HG03175 (cell line): ENCODE results near the gene EXD3.

Source experiments
- ATAC-seq: cut with Tn5 transposase; IDR thresholded peaks from one replicate; pipeline ENCODE4 v1.9.1; 2021; ENCODE audit warnings: mild to moderate bottlenecking, moderate library complexity; ENCODE audit not compliant: unreplicated experiment

EXD3 gene

DNA sequence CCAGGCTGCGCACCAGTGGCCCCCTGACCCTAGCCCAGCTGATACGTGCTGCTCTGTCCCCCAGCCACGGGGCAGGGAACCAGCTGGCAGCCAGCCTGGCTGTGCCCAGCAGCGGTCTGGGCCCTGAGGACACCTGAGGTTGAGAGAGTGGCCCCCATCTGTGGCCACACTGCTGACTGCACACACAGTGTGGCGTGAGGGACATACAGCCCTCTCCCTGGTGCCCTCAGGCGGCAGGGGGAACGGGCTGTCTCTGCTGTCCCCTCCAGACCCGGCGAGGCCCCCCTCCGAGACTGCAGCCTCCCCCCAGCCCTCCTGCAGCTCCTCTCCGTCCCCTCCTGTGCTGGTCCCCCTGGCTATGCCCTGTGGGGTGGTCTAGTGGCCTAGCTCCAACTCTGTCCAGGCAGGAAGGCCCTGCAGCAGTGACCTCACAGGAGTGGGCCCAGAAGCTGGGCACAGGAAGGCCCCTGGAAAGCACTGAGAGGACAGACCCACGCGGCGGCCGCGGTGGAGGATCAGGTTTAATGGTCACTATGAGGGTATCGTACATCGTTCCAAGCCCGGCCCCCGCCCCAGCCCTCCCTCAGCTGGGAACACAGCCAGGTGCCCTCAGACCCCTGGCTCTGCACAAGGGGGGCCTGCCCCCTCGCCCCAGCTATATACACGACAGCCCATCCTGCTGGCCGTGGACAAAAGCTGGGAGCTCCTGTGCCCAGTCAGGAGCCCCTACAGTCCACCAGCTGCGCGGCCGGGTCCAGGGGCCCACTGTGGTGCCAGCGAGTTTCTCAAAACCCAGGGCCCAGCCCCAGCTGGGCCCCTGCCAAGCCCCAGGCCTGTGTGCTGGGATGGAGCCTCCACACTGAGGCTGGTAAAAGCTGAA lies 25.0 kb upstream of the EXD3 start:
- ATAC-seq = no peak

DNA sequence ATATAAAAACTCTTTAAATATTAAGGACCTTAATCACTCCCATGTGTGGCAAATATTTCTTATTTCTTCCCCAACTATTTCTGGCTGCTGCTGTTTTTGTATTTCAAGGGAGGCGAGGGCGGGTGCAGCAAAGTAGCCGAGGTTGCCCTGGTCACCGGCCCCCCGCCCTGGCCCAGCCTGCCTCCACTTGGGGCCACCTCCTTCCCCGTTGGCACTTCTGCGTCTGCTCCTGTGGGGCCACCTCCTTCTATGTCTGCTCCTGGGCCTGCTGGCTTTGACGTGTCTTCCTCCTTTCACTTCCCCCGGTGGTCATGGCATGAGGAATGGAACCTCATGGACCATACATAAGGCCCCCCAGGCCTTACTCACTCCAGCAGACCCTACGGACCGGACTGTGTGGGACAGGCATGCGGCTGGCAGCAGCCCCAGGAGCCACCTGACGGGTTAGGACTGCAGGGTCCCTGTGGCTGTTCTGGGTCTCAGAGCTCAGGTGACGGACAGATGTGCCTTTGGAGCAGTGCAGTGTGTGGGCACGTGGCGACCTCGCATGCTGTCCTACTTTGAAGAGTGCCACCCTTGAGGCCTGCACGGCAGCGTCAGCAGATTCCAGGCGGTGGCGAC lies 24.0 kb upstream of the EXD3 start:
- ATAC-seq = no peak

DNA sequence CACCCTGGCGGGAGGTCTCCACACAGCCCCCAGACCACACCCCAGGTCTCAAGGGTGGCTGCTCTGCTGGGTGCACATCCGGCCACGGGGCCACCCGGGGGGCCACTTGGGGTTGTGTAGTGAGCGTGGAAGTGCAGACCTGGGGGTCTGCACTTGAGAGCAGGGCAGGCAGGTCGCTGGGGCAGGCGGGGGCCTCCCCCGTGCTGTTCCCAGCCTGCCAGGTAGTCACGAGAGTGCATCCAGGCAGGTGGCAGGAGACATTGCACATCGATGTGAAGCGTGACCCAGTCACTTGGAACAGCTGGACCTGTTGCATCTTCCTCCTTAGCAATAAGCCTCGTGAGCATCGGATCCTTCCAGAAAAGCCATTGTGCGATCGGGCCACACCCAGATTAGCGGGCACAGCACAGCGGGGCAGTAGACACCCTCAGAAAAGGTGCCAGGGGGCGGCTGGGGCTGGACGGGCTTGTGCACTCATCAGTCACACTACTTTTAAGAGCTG lies 23.0 kb upstream of the EXD3 start:
- no peak for ATAC-seq

DNA sequence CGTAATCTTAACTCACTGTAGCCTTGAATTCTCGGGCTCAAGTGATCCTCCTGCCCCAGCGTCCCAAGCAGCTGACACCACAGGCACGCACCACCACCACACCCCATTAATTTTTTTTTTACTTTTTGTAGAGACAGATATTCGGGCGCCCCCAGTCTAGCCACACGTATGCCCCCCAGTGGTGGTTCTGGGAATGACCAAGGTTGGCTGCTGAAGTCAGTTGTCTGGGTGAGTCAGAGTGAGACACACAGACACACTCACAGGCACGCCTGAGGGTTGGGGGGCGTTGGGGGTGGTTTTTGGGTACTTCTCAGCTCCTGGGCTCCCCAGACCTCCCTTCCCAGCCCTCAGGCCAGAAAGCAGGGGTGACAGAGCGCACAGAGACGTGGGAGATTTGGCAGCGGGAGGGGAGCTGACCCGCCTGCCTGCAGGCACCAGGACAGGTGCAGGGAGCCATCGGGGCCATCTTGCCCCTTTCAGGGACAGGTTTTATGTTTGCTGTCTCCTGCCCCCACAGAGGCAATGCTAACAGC lies 22.4 kb upstream of the EXD3 start:
- ATAC-seq = no peak

DNA sequence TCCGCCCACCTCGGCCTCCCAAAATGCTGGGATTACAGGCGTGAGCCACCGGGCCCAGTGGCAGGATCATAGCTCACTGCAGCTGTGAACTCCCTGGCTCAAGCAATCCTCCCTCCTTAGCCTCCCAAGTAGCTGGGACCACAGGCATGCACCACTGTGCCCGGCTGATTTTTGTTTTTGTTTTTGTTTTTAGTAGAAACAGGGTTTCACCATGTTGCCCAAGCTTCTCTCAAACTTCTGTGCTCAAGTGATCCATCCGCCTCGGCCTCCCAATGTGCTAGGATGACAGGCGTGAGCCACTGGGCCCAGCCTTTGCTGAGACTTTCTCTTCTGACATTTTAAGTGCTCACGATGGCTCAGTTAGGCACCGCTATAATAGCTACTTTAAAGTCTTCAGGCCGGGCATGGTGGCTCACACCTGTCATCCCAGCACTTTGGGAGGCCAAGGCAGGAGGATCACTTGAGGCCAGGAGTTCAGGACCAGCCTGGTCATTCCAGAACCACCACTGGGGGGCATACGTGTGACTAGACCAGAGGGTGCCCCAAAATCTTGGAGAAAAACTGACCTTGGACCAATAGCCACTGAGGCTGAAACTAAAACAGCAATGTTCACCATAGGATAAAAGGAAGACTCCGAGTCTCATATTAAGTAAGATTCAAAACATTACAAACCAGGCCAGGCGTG lies 21.3 kb upstream of the EXD3 start:
- no peak for ATAC-seq

DNA sequence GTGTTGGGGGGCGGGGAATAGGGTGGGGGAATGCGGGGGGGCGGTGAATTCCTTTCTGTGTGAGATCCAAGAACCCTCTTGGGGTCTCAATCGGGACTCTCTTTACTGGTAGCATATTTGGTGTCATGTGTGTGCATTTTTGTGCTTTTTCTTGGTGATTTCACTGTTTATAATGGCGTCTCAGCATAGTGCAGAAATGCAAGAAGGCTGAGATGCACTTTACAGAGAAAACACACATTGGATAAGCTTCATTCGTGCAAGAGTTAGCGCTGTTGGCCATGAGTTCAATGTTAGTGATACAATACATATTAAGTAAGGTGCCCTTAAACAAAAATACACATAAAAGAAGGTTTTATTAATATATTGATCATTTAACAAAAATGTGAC lies 19.0 kb upstream of the EXD3 start:
- ATAC-seq = no peak

DNA sequence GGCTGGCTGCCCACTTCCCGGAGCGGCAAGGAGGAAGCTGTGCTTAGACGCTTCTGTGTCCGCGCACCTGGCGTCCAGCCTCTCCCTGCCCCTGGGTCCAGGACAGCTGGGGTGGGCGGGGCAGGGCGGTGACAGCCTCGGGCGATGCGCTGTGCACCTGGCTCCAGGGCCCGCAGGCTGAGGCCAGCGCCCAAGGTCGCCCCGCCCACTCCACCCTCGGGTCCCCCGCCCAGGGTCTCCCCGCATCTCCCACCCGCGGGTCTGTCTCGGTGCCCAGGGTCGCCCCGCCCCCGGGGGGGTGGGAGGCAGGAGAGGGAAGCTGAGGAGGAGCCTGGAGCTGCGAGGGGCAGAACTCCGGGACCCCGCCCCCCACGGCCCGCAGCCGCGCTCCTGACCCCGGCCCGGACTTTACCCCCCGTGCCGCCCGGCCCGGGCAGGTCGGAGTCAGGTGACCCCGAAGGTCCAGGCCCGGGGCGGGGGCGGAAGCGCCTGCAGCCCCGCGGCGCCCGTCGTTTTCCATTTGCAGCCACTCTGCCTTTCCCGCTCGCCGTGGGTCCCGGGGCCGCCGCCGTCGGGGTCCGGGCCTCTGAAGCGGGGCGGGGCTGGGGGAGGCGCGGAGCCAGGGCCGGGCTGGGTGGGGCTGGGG lies 18.4 kb upstream of the EXD3 start, which contains the start of gene ENTPD8:
TSS of gene ENTPD8 (minus strand) at position 69 of the 646 bp plus-strand sequence. CDS start 3,072 bp downstream, outside the sequence.
- no peak for ATAC-seq

DNA sequence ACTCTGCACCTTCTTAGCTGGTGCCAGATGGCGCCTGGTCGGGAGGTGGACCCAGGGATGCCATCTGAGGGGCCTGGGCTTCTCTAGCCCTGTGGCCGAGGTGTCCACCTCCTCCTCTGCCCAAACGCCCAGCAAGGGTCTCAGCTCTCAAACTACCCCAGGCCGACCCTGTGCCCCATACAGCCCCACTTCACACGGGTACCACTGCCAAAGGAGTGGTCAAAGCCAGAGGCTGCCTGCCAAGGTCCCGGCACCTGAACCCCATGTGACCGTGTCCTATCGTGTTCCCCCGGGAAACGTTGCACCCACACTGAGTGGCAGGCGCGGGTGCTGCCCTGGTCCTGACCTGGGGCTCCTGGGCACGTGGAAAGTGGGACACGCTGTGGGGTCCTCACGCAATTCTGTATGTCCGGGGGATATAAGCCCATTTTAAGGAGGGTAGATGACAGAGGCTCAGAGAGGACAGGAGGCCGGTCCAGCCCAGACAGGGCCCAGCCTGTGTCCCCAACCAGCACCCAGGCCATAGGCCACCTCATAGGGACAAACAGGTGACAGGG lies 16.3 kb upstream of the EXD3 start:
- ATAC-seq = no peak

DNA sequence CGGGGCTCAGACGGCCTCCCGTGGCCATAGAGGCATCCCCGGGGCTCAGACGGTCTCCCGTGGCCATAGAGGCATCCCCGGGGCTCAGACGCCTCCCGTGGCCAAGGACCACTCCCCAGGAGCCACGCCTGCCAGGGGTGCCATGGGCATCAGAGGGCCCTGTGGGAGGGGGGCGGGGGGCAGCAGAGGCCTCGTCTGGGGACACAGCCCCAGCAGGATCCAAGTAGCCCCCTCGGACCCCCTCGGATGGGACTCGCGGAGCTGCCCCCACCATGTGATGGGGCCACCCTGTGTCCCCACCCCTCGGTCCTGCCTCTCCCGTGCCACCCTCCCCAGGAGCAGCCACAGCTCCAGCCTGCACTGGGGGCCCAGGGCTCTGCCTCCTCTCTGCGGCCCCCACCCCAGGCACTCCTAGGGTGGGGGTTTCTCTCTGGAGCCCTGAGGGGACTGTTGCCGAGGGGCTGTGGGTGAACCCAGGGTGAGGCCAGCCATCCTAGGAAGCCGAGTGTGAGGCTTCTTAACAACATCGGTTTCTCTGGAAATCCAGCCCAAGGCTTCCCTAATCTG lies 15.7 kb upstream of the EXD3 start:
- ATAC-seq = no peak

DNA sequence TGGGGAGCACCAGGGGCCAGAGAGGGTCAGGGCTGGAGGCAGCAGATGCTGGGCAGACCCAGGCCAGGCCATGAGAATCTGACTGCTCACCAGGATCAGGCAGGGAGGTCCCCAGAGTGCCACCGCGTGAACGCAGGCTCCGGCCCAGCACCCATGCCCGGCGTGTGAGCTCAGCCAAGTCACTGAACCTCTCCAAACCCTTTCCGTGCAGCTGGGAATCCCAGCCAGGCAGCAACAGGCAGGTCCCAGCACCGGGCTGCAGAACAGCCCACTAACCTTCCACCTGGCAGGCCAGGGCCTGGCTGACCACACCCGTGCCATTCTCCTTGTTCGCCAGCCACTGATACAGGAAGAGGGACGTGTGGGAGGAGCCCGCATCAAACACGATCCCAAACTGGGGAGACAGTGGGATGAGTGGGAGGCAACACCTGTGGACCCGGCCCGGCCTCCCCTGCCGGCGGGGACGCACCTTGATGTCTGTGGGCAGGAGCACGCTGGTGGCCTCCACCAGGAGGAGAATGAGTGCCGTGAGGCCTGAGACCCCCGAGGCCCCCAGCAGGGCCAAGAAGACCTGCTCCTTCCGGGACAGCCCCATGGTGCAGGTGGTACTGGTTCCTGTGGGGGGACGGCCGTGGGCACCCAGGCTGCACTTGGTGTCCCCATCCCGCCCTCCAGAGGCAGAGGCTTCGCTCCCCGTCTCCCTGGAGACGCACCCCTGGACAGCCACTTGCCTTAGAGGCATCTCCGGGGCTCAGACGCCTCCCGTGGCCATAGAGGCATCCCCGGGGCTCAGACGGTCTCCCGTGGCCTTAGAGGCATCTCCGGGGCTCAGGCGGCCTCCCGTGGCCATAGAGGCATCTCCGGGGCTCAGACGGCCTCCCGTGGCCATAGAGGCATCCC lies 15.0 kb upstream of the EXD3 start:
- ATAC-seq = no peak

DNA sequence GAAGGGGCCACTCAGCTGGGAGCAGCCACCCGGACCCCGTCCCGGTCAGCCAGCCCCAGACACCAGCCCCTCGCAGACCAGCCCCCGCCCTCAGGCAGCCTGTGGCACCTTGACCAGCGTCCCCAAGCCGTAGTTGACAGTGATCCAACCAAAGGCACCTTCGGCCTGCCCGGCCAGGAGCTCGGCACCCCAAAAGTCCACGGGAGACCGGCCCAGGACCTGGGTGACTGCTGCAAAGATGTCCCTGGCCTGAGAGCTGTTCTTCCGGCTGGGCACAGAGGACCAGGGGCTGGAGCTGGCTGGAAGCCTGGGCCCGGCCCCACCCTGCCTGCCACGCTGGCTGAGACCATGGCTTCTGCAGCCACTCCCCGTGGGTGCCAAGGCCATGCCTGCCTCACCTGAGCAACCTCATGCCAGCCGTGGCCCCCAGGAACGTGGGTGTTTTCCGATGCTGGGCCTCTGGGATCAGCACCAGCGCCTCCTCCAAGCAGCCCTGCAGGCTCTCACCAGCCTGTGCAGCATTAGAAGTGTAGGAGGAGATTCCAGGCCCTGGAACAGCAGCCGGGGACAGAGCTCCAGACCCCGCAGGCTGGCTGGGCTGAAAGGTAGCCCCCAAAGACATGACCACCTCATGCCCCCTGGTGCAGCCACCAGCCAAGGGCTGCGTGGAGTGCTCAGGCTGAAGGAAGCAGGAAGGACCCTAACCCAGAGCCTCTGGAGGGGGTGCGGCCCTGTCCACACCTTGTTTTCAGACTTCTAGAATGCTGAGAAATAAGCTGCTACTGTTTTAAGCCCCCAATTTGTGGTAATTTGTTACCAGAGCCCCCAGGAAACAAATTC lies 14.0 kb upstream of the EXD3 start:
- ATAC-seq = no peak

DNA sequence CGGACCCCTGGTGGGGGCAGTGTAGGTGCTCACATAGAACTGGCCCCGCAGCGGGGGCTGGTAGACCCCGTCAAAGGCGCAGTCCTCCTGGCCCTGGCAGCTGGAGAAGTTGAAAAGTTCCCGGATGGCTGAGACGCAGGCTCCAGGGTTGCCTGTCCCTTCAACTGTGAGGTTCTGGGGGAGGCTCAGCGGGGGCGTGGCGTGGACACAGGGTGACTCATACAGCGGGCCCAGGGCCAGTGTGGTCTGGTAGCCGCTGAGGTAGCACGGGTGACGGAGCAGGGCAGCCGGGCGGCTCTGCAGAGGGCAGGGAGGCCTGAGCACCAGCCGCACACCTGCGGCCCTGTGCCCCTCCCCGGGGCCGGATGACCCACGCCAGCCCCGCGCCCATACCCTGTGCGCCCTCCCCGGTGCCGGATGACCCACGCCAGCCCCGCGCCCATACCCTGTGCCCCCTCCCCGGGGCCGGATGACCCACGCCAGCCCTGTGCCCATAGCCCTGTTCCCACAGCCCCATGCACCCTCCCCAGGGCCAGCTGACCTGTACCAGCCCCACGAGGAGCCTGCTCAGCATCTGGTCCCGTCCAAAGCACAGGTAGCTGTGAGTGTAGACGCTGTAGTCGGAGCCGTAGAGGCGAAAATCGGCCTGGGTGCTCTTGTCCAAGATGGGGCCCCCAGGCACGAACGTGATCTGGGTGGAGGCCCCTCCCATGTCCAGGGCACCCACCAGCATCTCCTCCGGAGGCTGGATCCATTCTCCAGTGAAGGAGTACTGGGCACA lies 13.2 kb upstream of the EXD3 start:
- no peak for ATAC-seq

DNA sequence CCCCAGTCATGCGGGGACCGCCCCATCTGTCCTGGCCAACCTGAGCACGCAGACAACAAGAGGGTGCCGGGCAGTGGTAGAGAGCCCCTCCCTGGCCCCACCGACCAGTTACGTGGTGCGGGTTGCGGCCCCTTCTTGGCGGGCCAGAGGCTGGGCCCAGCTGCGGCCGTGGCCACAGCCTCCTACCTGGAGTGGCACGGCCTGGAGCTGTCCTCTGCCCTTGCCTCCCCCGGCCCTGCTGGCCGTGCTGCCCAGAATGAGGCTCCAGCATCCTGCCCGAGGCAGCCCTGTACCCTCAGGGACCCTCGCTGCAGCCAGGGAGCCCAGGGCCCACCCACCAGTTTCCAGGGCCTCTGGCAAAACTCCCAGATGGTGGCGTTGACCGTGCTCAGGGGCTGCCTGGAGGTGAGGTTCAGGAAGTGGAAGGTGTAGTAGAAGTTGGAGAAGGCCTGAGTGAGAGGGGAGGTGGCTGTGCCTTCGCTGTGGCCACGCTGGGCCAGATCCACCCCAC lies 12.5 kb upstream of the EXD3 start:
- ATAC-seq = no peak

DNA sequence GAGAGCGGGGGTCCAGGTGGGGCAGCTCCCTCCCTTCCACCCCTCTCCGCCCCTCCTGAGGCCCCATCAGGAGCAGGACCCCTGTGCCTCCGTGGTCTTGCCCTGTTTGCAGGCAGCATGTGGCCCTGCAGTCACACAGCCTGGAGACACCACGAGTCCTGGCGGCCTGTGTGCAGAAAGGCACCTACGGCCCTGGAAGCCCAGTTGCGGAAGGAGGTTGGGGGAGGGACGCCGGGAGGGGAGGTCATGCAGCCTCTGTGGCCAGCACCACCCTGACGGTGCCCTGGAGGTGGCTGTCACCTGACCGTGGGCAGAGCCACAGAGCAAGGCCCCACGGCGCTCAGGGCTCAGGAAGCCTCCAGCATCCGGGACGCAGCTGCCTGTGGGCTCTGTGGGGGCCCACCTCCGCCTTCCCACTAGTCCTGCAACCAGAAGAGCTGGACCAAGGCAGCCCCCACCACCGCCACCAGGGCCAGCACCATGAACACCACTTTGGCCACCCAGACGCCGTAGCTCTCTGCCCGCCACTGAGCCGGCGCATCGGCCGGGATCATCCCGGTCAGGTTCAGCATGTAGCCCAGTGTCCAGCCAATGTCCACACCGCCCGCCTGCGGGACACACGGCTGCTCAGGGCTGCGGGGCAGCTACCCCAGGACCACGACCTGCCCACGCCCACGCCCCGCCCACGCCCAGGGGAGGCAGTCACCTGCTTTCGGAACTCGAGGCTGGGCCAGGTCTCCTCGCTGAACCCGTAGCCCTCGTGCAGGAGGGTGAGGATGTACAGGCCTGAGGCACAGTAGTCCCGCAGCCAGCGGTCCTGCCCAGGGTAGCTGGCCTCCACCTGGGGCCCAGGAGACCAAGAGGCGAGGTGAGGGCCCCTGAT lies 11.8 kb upstream of the EXD3 start:
- no peak for ATAC-seq

DNA sequence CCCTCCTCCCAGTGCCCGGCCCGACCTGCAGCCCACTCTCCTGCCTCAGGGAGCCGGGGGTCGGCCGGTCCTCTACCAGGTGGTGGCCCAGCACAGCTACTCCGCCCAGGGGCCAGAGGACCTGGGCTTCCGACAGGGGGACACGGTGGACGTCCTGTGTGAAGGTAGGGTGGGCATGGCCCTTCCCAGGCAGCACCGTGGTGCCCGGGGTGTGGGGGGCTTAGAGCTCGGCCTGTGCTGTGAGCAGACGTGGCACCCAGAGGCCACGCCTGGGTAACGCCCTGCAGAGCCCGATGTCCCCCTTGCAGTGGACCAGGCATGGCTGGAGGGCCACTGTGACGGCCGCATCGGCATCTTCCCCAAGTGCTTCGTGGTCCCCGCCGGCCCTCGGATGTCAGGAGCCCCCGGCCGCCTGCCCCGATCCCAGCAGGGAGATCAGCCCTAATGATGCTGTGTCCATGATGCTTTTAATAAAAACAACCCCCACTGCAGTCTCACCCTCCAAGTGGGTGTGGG lies 11.0 kb upstream of the EXD3 start:
- no peak for ATAC-seq

DNA sequence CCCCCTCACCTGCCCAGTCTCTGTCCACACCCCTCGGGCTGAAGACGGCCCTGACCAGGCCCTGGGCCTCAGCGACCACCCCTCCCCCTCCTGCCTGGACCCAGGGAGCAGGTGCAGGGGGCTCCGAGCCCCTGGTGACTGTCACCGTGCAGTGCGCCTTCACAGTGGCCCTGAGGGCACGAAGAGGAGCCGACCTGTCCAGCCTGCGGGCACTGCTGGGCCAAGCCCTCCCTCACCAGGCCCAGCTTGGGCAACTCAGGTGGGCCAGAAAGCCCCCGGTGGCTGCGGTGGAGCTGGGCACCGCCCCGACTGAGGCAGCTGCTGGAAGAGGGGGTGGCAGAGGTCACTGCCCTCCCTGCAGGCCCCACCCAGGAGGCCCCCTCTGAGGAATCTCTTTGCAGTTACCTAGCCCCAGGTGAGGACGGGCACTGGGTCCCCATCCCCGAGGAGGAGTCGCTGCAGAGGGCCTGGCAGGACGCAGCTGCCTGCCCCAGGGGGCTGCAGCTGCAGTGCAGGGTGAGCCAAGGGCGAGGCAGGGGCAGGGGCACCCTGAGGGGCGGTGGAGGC lies 10.5 kb upstream of the EXD3 start:
- no peak for ATAC-seq
